Activated CD8-positive, alpha-beta memory T cell treated with anti-CD3 and anti-CD28 coated beads, Interleukin-2, amount 10 ng/mL, durations not matched to agents 7 days and 5 days (primary cell): Measurements from ENCODE around the gene PAX5. TPM values are rescaled to one million over a fixed set of nuclear protein-coding genes. Genes with fewer than 3 reads are reported as not detected.
"Not testable (repeated sequence)": the region's sequence is repeated elsewhere in the genome, so short reads cannot be mapped to it uniquely, and the experiment has no call there.

Experiments used
- ATAC-seq: fragments of 150-1000 bp; cut with Tn5 transposase; one replicate; pipeline ENCODE4 v1.10.0; 2021; ENCODE audit warnings: moderate library complexity
- CTCF ChIA-PET: fragments of 350-600 bp; sonication (Branson Sonifier 250); formaldehyde crosslinking; loops from one replicate; lab custom pipeline; 2021; ENCODE audit warnings: antibody characterized with exemption; lab: Charles Lee
- DNase-seq: peaks from one replicate; pipeline ENCODE4 v3.0.0-alpha.2; 2020
- H3K27ac Mint-ChIP-seq: one replicate; pipeline ENCODE4 v1.8.0; 2021; ENCODE audit warnings: mild to moderate bottlenecking, mixed read lengths
- H3K27me3 Mint-ChIP-seq: one replicate; pipeline ENCODE4 v1.8.0; 2021; ENCODE audit warnings: mixed read lengths
- H3K36me3 Mint-ChIP-seq: one replicate; pipeline ENCODE4 v1.8.0; 2021; ENCODE audit warnings: mild to moderate bottlenecking, mixed read lengths
- H3K4me1 Mint-ChIP-seq: one replicate; pipeline ENCODE4 v1.8.0; 2021; ENCODE audit warnings: mixed read lengths
- H3K4me3 Mint-ChIP-seq: one replicate; pipeline ENCODE4 v1.8.0; 2021; ENCODE audit warnings: mild to moderate bottlenecking, moderate library complexity, mixed read lengths
- H3K9me3 Mint-ChIP-seq: one replicate; pipeline ENCODE4 v1.8.0; 2022; ENCODE audit warnings: low read depth, mixed read lengths
- total RNA-seq, 2 experiments: library from RNA; stranded (reverse); gene quantifications; one replicate each; pipeline ENCODE4 v1.2.3, GENCODE V29; 2021

PAX5 gene
- total RNA-seq, 2 experiments from 2014 or later: 0.14 to 0.20 TPM

DNA sequence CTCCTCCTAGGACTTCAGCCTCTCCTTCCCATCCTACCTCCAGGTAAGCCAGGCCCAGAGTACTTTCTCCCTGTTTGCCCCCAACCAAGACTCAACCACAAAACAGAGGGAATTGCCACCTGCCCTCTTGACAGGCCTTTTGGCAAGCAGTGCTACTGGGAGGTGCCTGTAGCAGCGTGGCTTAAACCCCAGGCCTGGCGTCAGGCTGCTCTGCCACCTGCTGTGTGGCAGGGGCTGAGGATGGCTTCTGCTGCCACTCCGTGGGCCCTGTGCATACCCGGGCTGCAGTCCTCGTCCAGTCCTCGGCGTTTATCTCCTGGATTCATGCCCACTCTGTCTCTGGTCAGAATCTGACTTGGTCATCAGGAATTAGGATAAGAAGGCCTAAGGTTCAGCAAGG lies 163.1 kb downstream of the PAX5 start:
- Mint-ChIP-seq H3K4me1 (peaks cover 3% of the 10 kb centered on the region), H3K27me3 (peaks cover 13% of the 10 kb centered on the region), H3K36me3 (no peaks in the 10 kb centered on the region), H3K27ac (no peak overlapping the region), H3K9me3 (no peaks in the 10 kb centered on the region), H3K4me3 (no peak overlapping the region)
- ATAC-seq (no peak), DNase-seq (no peak)
- CTCF ChIA-PET: no interaction called here

DNA sequence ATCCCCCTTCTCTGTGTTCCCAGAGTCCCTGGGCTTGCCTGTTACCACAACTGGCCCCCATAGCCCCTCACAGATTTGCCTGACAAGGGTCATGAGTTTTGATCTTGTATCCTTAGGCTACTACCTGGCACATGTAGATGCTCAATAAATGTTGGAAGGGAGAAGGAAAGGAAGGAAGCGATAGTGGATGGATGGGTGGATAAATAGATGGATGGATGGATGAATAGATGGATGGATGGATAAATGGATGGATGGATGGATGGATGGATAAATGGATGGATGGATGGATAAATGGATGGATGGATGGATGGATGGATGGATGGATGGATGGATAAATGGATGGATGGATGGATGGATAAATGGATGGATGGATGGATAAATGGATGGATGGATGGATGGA lies 164.5 kb downstream of the PAX5 start:
- H3K27me3 Mint-ChIP-seq: peaks cover 13% of the 10 kb centered on the region
- H3K27ac Mint-ChIP-seq, H3K4me1 Mint-ChIP-seq, H3K9me3 Mint-ChIP-seq, DNase-seq, H3K4me3 Mint-ChIP-seq, H3K36me3 Mint-ChIP-seq, ATAC-seq: not testable (repeated sequence)
- CTCF ChIA-PET: interaction anchor here (1.1 kb wide), 2 partner anchors 122 to 126 kb away, joined by 3 read pairs; no protein-coding TSS in a partner anchor

DNA sequence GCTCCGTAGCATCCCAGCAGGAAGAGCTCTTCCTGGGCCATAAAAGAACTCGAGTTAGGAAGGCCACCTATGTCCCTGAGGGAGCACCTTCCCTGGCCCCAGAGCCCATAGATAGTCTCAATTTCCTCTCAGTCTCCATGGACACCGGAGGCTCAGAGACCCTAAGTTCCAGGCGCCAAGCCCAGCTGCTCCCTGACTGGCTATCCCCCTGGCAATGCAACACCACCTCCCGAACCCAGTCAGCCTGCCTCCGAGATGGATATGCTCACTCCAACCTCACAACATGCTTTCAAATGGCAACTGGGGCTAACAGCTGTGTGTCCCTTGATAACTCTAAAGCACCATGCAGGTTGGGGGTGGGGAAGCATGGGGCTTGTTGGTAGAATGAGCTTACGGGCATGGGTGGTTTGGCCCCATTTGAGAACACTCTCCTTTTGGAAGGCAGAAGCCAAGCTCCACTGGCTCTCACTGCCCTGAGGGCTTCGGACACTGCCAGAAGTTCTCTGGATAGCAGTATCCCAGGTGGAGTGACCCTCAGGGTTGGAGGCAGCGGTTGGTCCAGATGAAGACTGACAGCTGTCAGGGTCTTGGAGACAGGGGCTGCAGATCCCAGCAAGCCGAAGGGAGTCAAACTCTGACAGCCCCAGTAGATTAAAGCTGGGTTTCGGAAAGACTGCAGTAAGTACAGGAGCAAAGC lies 165.3 kb downstream of the PAX5 start:
- Mint-ChIP-seq H3K27ac (no peak overlapping the region), H3K4me3 (no peak overlapping the region), H3K36me3 (no peaks in the 10 kb centered on the region), H3K9me3 (no peaks in the 10 kb centered on the region), H3K27me3 (peaks cover 13% of the 10 kb centered on the region), H3K4me1 (no peaks in the 10 kb centered on the region)
- DNase-seq (no peak), ATAC-seq (no peak)
- CTCF ChIA-PET: interaction anchor here (0.9 to 1.1 kb wide), 3 partner anchors 123 to 542 kb away, joined by 3 read pairs; no protein-coding TSS in a partner anchor

- no peak overlapping the region for H3K4me3 Mint-ChIP-seq
- H3K9me3 Mint-ChIP-seq: no peaks in the 10 kb centered on the region
- ATAC-seq (no peak), DNase-seq (no peak)
- H3K27me3 Mint-ChIP-seq: peaks cover 9% of the 10 kb centered on the region
- no peaks in the 10 kb centered on the region for H3K4me1 Mint-ChIP-seq
- CTCF ChIA-PET: interaction anchor here (1.1 kb wide), 1 partner anchor 12 kb away, joined by 3 read pairs; no protein-coding TSS in a partner anchor
- H3K36me3 Mint-ChIP-seq: no peaks in the 10 kb centered on the region
- no peak overlapping the region for H3K27ac Mint-ChIP-seq
These were observed 166.2 kb downstream of the PAX5 start for GRCh38 chr9:36867672-36868471.

GRCh38 chr9:36867241-36867640 lies 166.8 kb downstream of the PAX5 start:
- H3K4me1 Mint-ChIP-seq: no peaks in the 10 kb centered on the region
- ATAC-seq (no peak), DNase-seq (no peak)
- H3K9me3 Mint-ChIP-seq: no peaks in the 10 kb centered on the region
- no peak overlapping the region for H3K27ac Mint-ChIP-seq
- H3K4me3 Mint-ChIP-seq: no peak overlapping the region
- CTCF ChIA-PET: interaction anchor here (1.1 kb wide), 1 partner anchor 12 kb away, joined by 3 read pairs; no protein-coding TSS in a partner anchor
- H3K27me3 Mint-ChIP-seq: peaks cover 7% of the 10 kb centered on the region
- H3K36me3 Mint-ChIP-seq: no peaks in the 10 kb centered on the region

- no peaks in the 10 kb centered on the region for H3K36me3 Mint-ChIP-seq
- H3K27ac Mint-ChIP-seq: no peak overlapping the region
- DNase-seq: no peak
- peaks cover 7% of the 10 kb centered on the region for H3K27me3 Mint-ChIP-seq
- no peaks in the 10 kb centered on the region for H3K9me3 Mint-ChIP-seq
- no peak overlapping the region for H3K4me3 Mint-ChIP-seq
- no peak for ATAC-seq
- H3K4me1 Mint-ChIP-seq: no peaks in the 10 kb centered on the region
- CTCF ChIA-PET: interaction anchor here (1.1 kb wide), 1 partner anchor 11 kb away, joined by 3 read pairs; no protein-coding TSS in a partner anchor
These were observed 167.2 kb downstream of the PAX5 start for GRCh38 chr9:36866840-36867239.

GRCh38 chr9:36865731-36866635 lies 168.1 kb downstream of the PAX5 start:
- Mint-ChIP-seq H3K4me1 (no peaks in the 10 kb centered on the region), H3K36me3 (no peaks in the 10 kb centered on the region)

DNA sequence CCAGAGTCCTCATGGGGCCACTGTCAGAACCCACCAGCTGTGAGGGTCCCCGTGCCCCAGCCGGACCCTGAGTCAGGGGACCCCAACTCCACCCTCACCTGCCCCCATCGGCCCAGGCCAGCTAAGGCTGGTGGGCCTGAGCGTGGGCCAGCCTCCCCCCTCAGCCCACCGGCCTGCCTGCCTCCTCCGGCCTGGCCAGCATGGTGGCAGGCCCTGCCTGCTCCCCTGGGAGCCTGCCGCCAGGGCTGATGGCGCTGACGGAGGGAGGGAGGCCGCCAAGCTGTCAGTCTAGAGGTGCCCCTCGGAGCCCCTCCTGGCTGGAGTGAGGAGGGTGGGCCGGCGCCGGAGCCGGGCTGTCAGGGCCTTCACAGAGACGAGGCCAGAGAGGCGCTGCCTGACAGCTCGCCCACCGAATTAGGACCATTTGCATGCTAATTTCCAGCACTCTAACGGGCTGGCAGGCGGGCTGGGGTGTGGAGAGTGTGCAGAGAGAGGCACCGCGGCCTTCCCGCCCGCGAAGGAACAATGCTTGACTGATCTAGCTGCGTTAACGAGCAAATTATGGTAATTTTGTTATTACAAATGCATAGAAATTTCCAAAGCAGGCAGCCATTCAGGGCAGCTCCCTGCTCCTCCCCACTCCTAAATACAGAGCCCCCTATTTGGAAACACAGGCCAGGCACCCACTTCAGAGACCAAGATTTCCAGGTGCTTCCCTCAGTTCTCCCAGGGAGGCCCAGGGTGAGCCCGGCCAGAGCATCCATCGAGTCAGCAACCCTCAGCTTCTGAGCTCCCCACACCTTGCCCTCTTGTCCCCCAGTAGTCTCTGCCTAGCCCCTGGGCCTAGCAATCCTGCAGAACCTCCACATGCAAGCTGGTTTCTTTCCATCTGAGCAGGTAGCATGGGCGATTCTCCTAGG lies 169.3 kb downstream of the PAX5 start:
- CTCF ChIA-PET: interaction anchor here (1.0 to 1.2 kb wide), 2 partner anchors 8 to 131 kb away, joined by 3 read pairs; no protein-coding TSS in a partner anchor
- Mint-ChIP-seq H3K4me3 (no peak overlapping the region), H3K4me1 (no peaks in the 10 kb centered on the region), H3K27me3 (peaks cover 7% of the 10 kb centered on the region), H3K27ac (no peak overlapping the region), H3K9me3 (no peaks in the 10 kb centered on the region), H3K36me3 (no peaks in the 10 kb centered on the region)
- DNase-seq (no peak), ATAC-seq (no peak)

More at GRCh38 chr9:36865731-36866635, 168.1 kb downstream of the PAX5 start:
- CTCF ChIA-PET: interaction anchor here (1.1 kb wide), 1 partner anchor 10 kb away, joined by 3 read pairs; no protein-coding TSS in a partner anchor
- DNase-seq (no peak), ATAC-seq (no peak)
- Mint-ChIP-seq H3K9me3 (no peaks in the 10 kb centered on the region), H3K4me3 (no peak overlapping the region), H3K27me3 (peaks cover 7% of the 10 kb centered on the region), H3K27ac (no peak overlapping the region)

GRCh38 chr9:36862206-36863145 lies 171.6 kb downstream of the PAX5 start:
- no peaks in the 10 kb centered on the region for H3K36me3 Mint-ChIP-seq
- no peak overlapping the region for H3K27ac Mint-ChIP-seq

GRCh38 chr9:36861528-36862205 lies 172.4 kb downstream of the PAX5 start:
- no peak for DNase-seq
- no peak overlapping the region for H3K27ac Mint-ChIP-seq
- H3K27me3 Mint-ChIP-seq: peaks cover 18% of the 10 kb centered on the region
- CTCF ChIA-PET: no interaction called here
- no peaks in the 10 kb centered on the region for H3K9me3 Mint-ChIP-seq
- H3K4me1 Mint-ChIP-seq: no peaks in the 10 kb centered on the region
- no peak overlapping the region for H3K4me3 Mint-ChIP-seq
- H3K36me3 Mint-ChIP-seq: no peaks in the 10 kb centered on the region
- ATAC-seq: no peak

More at GRCh38 chr9:36862206-36863145, 171.6 kb downstream of the PAX5 start:
- Mint-ChIP-seq H3K27me3 (peaks cover 13% of the 10 kb centered on the region), H3K4me1 (no peaks in the 10 kb centered on the region), H3K4me3 (no peak overlapping the region), H3K9me3 (no peaks in the 10 kb centered on the region)
- CTCF ChIA-PET: no interaction called here
- no peak for ATAC-seq
- no peak for DNase-seq

- Mint-ChIP-seq H3K4me1 (peaks cover 11% of the 10 kb centered on the region), H3K4me3 (no peak overlapping the region), H3K27me3 (peaks cover 30% of the 10 kb centered on the region), H3K36me3 (no peaks in the 10 kb centered on the region), H3K27ac (no peak overlapping the region), H3K9me3 (no peaks in the 10 kb centered on the region)
- no peak for ATAC-seq
- DNase-seq: no peak
- CTCF ChIA-PET: no interaction called here
These were observed 175.2 kb downstream of the PAX5 start for GRCh38 chr9:36858805-36859375.
